GM18951 (cell line): ENCODE measurements around the gene ANGPTL8.

Source experiments
- POLR2A ChIP-seq: IDR thresholded peaks from 4 replicates; pipeline ENCODE4 v1.6.1; 2011; ENCODE audit warnings: mild to moderate bottlenecking; ENCODE audit not compliant: insufficient read length, insufficient read depth; ENCODE audit errors: extremely low read depth
- in situ Hi-C: fragments of 300-500 bp; cut with MboI; formaldehyde crosslinking; loops from one replicate; pipeline ENCODE4 v1.12.0; 2022; ENCODE audit warnings: low sequenced_read_pairs, mixed read lengths, inconsistent platforms; ENCODE audit not compliant: unreplicated experiment

The ANGPTL8 gene

GRCh38 chr19:11265177-11265784, 25.9 kb downstream of the ANGPTL8 start:
- TF ChIP-seq POLR2A, result no peak
- in situ Hi-C loops, result no loop called here

GRCh38 chr19:11265785-11266236, 26.4 kb downstream of the ANGPTL8 start:
- no peak for TF ChIP-seq POLR2A
- in situ Hi-C loops, result no loop called here

GRCh38 chr19:11267316-11268085, 28.1 kb downstream of the ANGPTL8 start:
- no peak for TF ChIP-seq POLR2A
- in situ Hi-C loops, result no loop called here

GRCh38 chr19:11268783-11269267, 29.4 kb downstream of the ANGPTL8 start:
- TF ChIP-seq POLR2A, result no peak
- in situ Hi-C loops, result no loop called here

GRCh38 chr19:11269408-11269807, 30.0 kb downstream of the ANGPTL8 start:
- no peak for TF ChIP-seq POLR2A
- in situ Hi-C loops, result no loop called here

- in situ Hi-C loops, result no loop called here
Measured at GRCh38 chr19:11273296-11273695, 33.9 kb downstream of the ANGPTL8 start.

GRCh38 chr19:11273989-11274388, 34.6 kb downstream of the ANGPTL8 start:
- in situ Hi-C loops, result no loop called here
- TF ChIP-seq POLR2A, result no peak

More at GRCh38 chr19:11273296-11273695, 33.9 kb downstream of the ANGPTL8 start:
- no peak for TF ChIP-seq POLR2A

- in situ Hi-C loops, result no loop called here
- TF ChIP-seq POLR2A, result no peak
Measured at GRCh38 chr19:11274533-11275086, 35.2 kb downstream of the ANGPTL8 start.

GRCh38 chr19:11278670-11279069, 39.3 kb downstream of the ANGPTL8 start:
- no peak for TF ChIP-seq POLR2A
- in situ Hi-C loops, result no loop called here

- in situ Hi-C loops, result no loop called here
Measured at GRCh38 chr19:11279505-11280236, 40.3 kb downstream of the ANGPTL8 start.

GRCh38 chr19:11281356-11282049, 42.1 kb downstream of the ANGPTL8 start:
- in situ Hi-C loops, result no loop called here
- TF ChIP-seq POLR2A, result no peak

More at GRCh38 chr19:11279505-11280236, 40.3 kb downstream of the ANGPTL8 start:
- TF ChIP-seq POLR2A, result no peak

- in situ Hi-C loops, result no loop called here
- no peak for TF ChIP-seq POLR2A
Measured at GRCh38 chr19:11284515-11284914, 45.1 kb downstream of the ANGPTL8 start.

GRCh38 chr19:11286312-11286974, 47.0 kb downstream of the ANGPTL8 start:
- no peak for TF ChIP-seq POLR2A
- in situ Hi-C loops, result no loop called here
